ENCODE results near the gene PARD3.
"Not testable (repeated sequence)": the region's sequence is repeated elsewhere in the genome, so short reads cannot be mapped to it uniquely, and the experiment has no call there.

DNA sequence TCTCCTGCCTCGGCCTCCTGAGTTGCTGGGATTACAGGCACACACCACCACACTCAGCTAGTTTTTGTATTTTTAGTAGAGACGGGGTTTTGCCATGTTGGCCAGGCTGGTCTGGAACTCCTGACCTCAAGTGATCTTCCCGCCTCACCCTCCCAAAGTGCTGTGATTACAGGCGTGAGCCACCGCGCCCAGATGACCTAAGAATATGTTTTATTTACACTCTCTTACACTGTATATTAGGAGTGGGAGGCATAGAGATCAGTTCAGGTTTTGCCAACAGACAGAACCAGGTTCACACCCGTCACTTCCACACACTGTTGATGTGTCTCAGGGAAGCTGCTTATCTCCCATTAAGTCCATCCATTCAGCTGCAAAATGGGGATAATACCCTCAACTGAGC lies 64.3 kb downstream of the PARD3 start:
- not testable (repeated sequence) for TF ChIP-seq EZH2 (IDR thresholded peaks at IDR 0.05; ENCODE audit: insufficient read depth, poor library complexity, severe bottlenecking); EZH2phosphoT487 (IDR thresholded peaks at IDR 0.05; ENCODE audit: insufficient read depth, low read depth)
